NT2/D1 (cell line): Measurements from ENCODE around the gene TNFRSF12A.

Experiments used
- SUZ12 ChIP-seq: IDR thresholded peaks from 2 replicates; pipeline ENCODE4 v1.6.1; 2011; ENCODE audit not compliant: insufficient read length, insufficient read depth; ENCODE audit errors: extremely low read depth
- YY1 ChIP-seq: IDR thresholded peaks from 2 replicates; pipeline ENCODE4 v1.6.1; 2011; ENCODE audit not compliant: insufficient read length, insufficient read depth

DNA sequence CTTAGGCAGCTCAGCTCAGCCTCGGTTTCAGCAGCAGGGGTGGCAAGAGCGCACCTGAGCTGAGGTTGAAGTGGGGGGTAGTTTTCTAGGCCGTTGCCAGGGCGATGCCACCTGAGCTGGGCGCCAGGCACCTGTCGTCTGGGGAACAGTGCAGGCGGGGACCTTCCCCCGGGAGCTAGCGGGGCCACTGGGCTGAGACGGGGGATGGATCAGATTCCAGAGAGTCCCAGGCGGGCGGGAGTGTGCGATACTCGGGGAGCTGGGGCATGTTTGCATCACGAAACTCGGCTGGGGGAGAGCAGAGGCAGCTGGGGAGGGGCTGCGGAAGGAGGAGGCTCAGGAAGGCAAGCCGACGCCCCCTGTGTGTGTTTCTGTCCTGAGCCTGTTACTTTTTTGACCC is 7.9 kb upstream of the TNFRSF12A start:
- no peak for TF ChIP-seq YY1
- TF ChIP-seq SUZ12: no peak
